HG03469 (cell line): ENCODE data around the gene POU4F1.

ENCODE experiments used
- ATAC-seq: cut with Tn5 transposase; IDR thresholded peaks from one replicate; pipeline ENCODE4 v1.9.1; 2021; ENCODE audit warnings: mild to moderate bottlenecking, moderate library complexity, moderate number of reproducible peaks; ENCODE audit not compliant: unreplicated experiment

The POU4F1 gene

DNA sequence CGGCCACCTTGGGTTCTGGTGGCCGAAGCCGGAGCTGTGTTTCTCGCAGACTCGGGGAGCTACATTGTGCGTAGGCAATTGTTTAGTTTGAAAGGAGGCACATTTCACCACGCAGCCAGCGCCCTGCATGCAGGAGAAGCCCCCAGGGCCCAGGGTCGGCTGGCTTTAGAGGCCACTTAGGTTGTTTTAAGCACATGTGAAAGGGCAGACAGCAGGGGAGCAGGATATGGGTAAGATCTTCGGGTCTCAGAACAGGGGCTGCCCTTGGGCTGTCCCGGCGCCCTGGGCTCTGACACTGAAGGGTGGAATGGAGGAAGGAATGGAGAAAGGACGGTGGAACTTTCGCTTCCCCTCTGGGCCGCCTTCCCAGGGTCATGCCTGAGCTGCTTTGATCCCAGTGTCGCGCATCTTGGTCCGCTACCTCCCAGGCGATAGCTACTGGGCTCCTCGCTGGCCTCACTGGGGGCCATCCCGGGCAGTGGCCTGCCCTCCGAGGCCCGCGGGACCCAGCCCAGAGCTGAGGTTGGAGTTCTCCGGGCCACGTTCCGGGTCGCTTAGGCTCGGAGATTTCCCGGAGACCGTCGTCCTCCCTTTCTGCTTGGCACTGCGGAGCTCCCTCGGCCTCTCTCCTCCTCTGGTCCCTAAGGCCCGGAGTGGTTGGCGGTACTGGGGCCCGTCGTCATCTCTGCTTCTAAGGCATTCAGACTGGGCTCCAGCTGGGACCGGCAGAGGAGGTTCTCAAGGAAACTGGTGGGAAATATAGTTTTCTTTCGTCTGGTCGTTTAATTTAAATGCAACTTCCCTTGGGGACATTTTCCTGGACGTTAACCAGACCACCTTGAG lies 4.3 kb upstream of the POU4F1 start:
- no peak for ATAC-seq

DNA sequence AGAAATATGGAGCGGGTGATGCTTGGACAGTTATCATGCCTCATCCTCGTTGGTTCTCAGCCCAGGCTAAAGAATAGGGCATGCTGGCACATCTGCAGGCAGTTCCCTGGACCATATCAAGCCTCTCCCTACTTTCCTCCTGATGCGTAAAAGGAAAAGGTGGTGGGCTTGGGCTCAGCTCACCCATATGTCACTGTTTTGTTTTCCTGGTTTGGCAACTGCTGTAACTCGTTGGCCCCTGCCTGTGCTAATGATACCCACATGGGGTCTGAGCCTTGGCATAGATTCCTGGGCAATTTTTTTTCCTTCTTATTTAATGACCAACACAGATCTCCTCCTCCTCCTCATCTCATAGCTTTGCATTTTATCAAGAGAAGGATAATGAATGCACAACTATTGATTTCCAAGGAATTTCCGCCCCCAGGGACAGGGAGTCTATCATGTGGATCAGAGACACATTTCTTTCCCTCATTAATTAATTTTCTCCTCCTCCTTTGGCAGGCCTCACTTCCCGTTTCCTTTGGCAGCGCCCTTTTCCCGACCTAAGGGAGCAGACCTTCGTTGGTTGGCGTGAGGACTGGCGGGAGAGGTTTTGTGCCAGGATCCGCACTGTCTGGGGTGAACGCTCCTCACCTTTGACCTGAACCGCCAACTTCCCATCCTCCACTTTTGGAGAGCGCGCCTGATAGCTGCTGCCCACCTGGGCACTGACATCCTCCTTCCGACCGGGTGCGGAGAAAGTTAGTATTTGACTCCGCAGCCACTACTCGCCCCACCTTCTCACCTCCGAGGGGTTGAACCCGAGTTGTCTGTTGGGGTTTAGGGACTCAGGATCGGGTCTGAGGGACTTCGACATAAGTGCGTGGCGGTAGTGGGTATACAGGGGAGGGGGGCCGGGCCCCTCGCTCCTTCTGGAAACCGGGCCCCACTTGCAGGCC lies 3.4 kb upstream of the POU4F1 start:
- no peak for ATAC-seq

DNA sequence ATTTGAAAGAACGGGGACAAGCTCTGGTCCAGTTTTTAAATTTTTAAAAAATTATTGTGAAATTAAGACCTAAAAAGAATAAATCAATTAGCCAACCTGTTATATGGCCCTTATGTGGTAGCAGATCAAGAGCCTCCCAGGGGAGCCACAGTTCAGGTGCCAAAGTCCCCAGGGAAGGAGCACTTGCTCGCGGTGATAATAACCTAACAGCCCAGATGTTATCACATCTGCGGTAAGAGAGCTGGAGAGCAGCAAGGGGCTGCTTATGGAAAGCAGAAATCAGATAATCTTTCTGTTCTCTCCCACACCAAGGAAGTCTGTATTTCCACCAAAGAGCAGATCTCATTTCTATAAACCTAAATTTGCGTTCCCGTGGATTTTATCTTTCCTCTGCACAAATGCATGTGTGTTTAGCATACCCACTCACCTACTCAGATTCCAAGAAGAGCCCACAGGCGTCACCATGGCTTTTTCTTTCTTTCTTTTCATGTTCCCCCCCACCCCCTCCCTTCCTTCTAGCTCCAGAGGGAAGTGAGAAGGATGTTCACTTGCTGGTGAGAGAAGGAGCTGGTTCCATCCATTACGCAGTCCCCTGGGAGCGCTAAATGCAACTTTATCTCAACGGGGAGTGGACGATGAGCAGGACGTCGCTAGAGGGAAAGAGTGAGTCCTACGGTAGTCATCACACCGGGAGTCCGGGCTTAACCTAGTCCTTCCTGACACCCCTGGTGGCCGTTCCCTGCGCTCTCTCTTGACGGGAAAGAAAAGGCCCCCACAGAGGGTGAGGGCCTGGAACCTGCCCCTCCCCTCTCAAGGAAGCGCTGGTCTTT lies 1.6 kb upstream of the POU4F1 start:
- ATAC-seq: no peak

DNA sequence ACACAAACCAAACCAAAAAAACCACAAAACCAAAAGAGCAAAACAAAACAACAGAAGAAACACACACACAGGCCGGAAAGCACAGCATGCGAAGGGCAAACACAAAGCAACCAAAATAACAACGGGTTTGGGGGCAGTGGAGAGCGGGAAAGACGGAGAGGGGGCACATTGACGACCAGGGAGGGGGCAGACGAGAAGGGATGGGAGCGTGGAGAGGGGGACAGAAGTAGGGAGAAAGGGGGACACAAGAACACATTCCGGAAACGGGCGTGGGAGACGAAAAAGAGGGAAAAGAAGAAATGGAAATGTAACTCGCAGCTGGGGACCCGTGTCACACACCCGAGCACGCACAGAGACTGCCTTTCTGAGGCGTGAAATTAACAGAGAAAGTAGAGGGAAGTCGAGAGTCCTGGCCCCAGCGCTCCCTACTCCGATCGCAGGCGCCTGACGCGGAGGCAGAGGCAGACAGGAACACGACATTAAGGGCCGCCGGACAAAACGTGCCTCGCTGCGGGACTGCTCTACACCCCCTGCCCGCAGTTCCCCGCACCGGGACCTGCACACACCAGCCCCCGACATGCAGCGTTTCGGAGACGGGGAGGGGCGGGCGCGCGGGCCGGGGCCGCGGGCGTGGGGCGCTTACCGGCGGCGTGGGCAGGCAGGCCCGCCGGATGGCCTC lies 652 bp downstream of the POU4F1 start:
- ATAC-seq: no peak

DNA sequence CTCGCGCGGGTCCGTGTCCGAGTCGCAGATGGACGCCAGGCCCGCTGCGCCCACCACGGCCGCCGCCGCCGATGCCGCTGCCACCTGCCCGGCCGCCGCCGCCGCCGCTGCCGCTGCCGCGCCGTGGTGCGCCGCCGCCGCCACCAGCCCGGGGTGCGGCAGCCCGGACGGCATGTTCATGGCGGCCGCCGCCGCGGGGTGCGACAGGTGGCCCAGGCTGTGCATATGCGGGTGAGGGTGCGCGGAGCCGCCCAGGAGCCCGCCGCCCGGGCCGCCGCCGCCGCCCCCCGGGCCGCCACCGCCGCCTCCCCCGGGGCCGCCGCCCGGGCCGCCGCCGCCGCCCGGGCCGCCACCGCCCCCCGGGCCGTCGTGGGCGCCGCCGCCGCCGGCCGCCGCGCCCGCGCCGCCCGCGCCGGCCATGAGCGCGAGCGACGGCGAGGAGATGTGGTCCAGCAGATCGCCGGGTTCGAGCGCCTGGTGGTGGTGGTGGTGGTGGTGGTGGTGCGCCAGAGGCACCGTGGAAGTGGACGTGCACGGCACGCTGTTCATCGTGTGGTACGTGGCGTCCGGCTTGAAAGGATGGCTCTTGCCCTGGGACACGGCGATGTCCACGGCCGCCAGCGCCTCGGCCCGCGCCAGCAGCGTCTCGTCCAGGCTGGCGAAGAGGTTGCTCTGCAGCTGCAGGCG lies 1.3 kb downstream of the POU4F1 start:
- no peak for ATAC-seq

DNA sequence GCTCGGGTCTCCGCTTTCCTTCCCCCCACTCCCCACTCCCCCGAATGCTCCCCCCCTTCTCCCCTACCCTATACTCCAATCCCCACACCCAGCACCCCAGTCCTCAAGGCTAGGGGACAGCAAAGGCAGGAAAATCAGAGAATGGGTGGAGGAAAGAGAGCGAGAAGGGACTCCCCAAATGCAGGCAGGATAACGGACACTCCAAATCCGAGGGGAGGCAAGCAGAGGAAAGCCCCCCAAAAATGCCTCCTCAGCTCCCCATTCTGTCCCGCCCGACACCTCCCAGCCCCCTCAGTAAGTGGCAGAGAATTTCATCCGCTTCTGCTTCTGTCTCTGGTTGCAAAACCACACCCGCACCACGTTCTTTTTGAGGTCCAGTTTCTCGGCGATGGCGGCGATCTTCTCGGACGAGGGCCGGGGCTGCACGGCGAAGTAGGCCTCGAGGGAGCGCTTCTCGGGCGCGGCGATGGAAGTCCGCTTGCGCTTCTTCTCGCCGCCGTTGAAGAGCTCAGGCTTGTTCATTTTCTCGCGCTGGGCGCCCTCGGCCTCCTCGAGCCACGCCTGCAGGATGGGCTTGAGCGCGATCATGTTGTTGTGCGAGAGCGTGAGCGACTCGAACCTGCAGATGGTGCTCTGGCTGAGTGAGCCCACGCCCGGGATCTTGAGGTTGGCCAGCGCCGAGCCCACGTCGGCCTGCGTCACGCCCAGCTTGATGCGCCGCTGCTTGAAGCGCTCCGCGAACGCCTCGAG lies 2.1 kb downstream of the POU4F1 start:
- no peak for ATAC-seq

DNA sequence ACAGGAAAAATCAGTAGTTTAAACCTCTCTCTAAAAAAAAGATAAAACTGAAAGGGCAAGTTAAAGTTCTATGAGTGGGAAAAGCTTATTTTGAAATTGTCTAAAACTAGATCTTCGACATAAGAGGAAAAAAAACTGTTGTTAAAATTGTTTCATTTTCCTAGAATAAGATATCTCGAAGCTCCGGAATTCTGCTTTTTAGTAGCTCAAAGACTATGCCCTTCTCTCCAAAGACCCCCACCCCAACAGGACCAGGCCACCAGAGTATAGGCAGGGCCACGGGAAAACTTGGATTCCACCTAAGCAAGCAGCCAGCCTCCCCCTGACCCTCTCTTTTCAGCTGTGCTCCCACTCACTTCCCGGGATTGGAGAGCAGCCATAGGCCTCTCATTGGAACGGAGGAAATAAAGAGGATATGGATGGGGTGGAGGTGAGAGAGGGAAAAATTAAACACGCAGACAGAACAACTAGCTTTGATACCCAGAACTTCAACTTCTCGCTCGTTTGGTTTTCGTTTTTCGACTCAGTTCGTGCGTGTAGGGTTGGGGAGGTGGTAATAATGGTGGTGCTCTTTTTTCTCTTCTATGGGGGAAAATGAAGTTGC lies 3.0 kb downstream of the POU4F1 start:
- ATAC-seq: no peak

DNA sequence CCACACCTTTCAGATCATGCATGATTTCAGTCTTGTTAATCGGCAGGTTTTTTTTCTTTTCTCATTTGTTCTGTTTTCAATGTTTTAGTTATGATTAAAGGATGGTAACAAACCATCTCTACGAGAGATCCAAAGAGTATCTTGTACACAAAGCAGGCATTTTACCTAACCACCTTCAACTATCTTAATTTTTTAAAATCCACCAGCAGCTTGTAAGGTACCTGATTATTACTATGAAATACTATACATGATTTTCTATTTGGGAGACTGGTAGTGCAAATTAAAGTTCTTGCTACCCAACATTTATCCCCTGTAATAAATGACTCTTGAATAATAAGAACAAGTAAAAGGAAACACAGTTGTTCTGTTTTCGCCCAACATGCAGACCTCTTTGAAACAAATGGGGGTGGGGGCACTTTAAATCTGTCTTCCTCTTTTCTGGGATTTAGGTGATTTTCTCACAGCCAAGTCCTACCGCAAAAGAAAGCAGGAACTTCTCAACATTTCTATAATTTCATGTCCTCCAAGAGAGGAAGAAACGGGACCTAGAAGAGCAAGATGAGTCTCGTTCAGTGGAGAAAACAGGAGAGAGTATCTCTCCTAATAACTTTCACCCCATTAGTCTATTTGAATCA lies 3.6 kb downstream of the POU4F1 start:
- no peak for ATAC-seq

DNA sequence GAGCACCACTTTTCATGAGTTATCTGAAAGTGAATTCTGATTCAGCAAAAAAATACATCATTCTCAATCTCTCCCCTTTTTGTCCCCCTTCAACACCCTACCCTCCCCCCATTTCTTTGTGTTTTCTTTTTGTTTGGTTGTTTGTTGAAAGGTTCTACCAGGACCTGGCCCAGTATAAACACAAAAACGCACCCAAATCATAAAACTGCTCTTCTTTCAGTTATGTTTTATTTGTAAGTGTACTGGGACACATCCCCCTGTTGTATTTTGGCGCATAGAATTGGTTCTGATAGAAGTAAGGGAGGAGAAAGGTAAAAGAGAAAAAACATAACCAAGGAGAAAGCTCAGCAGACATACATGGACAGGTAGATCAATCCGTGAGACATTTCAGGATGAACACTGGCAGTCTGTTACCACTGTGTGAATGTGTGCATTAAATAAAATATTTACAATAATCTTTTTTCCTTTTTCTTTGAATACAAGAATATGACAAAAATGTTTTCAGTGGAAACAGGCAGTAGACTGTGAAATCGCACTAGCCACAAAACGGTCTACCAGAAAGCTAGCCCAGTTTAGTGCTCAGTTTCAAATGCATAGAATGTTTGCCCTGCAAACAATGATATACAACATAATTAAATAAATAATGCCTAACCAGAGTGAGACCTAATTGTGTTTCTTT lies 4.2 kb downstream of the POU4F1 start:
- no peak for ATAC-seq

DNA sequence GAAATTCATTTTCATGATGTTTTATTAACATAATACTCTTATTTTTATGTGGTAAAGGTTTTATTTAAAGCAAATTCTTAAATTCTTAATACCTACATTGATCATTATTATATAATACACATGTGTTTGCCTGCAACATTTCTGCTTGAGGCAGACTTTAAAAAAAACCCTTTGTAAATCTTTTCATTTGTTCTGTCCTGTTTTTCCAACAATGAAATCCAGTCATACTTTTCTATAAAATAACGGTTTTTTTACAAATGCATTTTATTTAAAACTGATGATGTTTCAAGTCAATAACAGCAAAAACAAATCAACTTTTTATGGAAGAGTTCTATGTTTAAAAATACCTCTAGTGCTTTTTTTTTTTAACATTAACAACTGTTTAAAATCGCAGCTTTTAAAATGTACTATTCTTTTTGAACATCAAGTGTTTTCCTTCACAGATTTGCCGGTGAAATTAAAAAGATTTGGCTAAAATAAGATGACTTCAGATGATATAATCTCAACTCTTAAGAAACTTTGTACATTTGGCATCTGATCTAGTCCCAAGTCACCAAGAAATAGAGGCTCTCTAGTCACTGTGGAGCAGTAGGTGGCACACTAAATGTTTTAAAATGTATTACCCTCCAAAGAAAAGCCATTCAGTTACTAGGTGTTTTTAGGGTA lies 5.1 kb downstream of the POU4F1 start:
- ATAC-seq: no peak

DNA sequence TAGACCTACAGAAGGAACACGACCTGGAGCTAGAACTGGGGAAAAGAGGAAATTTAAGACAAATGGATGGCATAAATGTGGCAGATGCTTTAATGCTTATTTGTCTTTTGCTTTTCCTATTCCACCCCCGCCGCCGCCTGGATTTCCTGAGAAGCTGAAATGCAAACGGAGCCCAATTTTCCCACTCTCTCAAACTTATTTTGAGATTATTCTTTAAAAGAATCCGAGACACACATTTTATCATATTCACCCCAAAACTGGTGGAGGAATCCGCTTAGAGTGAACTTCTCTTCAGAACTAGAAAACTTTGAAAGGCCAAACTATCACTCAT lies 5.8 kb downstream of the POU4F1 start:
- ATAC-seq: no peak

DNA sequence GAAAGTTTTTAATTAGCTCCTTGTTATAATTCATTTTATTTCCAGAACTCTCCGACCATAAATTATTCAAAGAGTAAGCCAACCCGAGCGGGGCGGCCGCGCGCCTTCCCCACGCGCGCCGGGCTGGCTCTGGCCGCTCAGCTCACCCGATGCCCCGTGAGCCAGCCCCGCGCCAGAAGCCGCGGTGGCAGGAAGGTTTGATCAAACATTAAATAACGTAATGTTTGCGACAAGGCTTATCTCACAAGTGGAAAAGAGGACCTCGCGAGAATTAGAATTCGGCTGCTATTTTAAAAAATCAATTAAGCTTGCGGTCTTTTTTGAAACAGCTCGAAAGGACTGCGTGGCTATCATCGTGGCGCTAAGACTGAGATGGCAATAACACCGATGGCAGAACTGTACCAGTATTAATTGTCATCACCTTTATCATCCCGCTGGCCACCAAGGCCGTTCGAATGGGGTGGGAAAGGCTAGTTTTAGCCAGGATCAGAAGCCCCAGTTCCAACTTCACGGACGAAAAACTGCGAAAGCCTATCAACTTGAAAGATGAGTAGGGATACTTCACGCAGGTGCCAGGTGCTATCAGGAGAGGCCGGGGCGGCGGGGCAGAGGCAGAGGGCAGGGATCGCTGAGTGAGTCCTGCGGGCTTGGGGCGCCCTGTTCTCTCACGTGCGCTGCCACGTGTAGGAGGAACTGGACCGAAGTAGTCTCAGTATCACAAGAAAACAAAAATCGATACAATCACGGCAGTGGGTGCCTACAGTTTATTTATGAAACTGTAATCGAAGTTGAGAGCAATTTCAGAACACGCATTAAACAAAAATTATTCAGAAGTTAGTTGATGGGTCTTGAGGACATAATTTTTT lies 6.4 kb downstream of the POU4F1 start:
- no peak for ATAC-seq

DNA sequence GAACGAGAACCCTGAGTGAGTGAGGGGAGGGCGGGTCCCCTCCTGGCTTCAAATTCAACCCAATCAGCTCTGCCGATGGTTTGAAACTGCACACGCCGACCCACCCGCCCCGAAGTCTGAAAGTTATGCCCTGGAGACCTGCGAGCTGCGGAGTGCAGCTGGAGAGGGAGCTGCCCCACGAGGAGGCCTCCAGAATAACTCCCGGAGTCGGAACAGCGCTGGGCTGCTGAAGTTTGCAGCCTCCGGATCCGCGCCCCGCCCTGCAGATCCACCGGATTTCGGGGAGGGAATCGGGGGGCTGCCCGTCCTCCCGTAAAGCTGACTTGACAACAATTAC lies 7.0 kb downstream of the POU4F1 start:
- ATAC-seq: no peak

DNA sequence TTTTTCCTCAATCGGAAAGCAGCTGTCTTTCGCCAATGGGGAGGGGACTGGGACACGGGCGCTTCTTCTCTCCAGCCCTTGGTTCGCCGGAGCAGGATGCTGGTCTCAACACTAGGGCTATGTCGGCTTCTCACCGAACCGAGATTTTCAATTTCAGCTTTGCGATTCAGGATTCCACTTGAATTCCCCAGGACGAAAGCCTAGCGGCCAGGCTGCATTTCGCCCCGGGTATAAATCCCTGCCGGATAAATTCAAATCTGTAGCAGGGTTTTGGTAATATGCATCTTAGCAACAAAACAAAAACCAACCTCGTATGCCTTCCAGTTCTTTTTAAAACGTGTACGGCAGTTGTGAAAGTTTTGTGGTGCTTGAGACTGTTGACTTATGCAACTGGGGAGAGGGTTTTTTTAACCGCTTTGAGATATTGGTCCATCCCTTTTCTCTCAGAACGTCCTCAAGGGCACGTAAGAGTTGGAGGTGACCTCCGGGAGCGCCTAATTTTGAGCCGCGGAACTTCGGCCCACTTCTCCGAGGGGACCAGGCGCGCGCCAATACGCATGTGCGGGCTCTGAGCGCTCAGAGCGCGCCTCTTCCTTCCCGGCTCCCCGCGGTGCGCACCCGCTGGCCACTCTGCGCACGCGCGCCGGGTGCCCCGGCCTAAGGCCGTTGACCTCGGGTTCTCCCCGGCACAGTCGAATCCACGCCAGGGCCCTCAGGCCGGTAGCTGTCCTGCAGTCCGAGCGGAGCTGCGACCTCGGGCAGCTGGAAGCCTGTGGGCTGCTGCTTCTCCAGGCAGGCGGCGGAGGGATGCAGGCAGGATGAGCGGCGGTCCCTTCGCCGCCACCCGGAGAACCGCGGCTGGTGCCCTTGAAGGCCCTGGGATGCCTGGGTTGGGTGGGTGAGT lies 7.6 kb downstream of the POU4F1 start:
- ATAC-seq: peak; percentile 68

DNA sequence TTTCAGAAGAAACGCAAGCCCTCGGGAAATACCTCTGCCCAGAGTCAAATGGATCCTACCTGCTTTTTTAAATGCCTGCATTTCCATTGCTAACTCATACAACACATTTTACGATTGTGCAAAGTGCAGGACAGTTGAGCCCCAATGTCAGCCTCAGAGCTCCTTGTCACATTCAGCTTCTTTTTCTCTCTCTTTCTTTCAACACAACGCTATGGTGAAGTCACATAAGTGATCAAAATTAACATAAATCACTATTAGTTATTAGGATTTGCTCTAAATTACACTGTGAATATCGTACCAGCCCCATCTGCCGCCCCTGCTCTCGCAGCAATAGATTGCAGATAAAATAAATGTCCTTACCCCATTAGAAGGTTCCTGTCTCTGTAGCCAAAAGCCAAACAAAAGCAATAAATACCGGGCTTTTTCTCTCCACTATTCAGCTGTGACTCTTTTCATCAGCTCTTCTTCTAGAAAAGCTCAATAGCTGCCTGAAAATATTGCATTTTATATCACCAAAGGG lies 8.8 kb downstream of the POU4F1 start:
- no peak for ATAC-seq
